Aorta (tissue), 5 donors: ENCODE results near the gene AFF3. TPM values are rescaled to one million over a fixed set of nuclear protein-coding genes. Genes with fewer than 3 reads are reported as not detected.
"Not testable (repeated sequence)": the region's sequence is repeated elsewhere in the genome, so short reads cannot be mapped to it uniquely, and the experiment has no call there.

Experiments
- ATAC-seq: fragments of 200-7000 bp; cut with Tn5 transposase; one replicate; pipeline ENCODE4 v1.9.1; 2022; ENCODE audit warnings: moderate library complexity; ENCODE audit not compliant: low FRiP score
- DNase-seq, 2 donors: peaks; one replicate each; pipeline ENCODE4 v3.0.0-alpha.2; 2020
- H3K27ac ChIP-seq, 2 donors: one replicate each; pipeline ENCODE4 v1.5.1; 2013; ENCODE audit warnings: low read length in 2 of 2, mild to moderate bottlenecking in 2 of 2, moderate library complexity in 2 of 2, control low read depth in 1 of 2, inconsistent platforms in 1 of 2, low read depth in 1 of 2
- H3K27me3 ChIP-seq, 2 donors: one replicate each; pipeline ENCODE4 v1.6.1; 2013; ENCODE audit warnings: control low read depth in 1 of 2, low read length in 1 of 2, mild to moderate bottlenecking in 1 of 2, moderate library complexity in 1 of 2; ENCODE audit not compliant: insufficient read depth in 2 of 2, control insufficient read depth in 1 of 2
- H3K36me3 ChIP-seq, 2 donors: one replicate each; pipeline ENCODE4 v1.6.1; 2013; ENCODE audit warnings: control low read depth in 1 of 2, low read length in 1 of 2, mild to moderate bottlenecking in 1 of 2; ENCODE audit not compliant: insufficient read depth in 2 of 2, control insufficient read depth in 1 of 2
- H3K4me1 ChIP-seq, 2 donors: one replicate each; pipeline ENCODE4 v1.6.1; 2013; ENCODE audit warnings: low read length in 2 of 2, control low read depth in 1 of 2, mild to moderate bottlenecking in 1 of 2, moderate library complexity in 1 of 2; ENCODE audit not compliant: insufficient read depth in 2 of 2, control insufficient read depth in 1 of 2
- H3K4me3 ChIP-seq, 2 donors: one replicate each; pipeline ENCODE4 v1.5.1; 2013; ENCODE audit warnings: low read length in 2 of 2, control low read depth in 1 of 2, mild to moderate bottlenecking in 1 of 2
- H3K9me3 ChIP-seq: one replicate; pipeline ENCODE4 v1.6.1; 2013; ENCODE audit warnings: mild to moderate bottlenecking, low read length; ENCODE audit not compliant: control insufficient read depth
- WGBS, 2 donors: extraction: QIAGEN DNeasy Blood & Tissue Kit; methylation state at CpG; one replicate each; pipeline ENCODE4 v1.1.7; 2013; 5-methylcytosine and 5-hydroxymethylcytosine counted together
- intact Hi-C, 2 donors: fragments of 100-400 bp; cut with DNase I; formaldehyde crosslinking; loops; one replicate each; pipeline versions ENCODE4 v1.14.2 to v1.15.0; 2022
- polyA plus RNA-seq, 2 donors: library from polyadenylated mRNA; stranded (reverse); fragments of 200-250 nt; gene quantifications; one replicate each; pipeline ENCODE4 v1.2.3, GENCODE V29; 2013
- total RNA-seq, 2 donors: library from RNA; stranded (reverse); fragmentation: NEBNext Ultra II Directional; extraction: Animal tissue kit (Norgen Biotek cat#: 25700); gene quantifications; one replicate each; pipeline ENCODE4 v1.2.1, GENCODE V29; 2021
- donor health status: healthy with polysubstance abuse.
- donor health status: Bipolar disorder and iron deficiency.
- donor health status: DM: no; HTN: no; CAD: no.
- donor health status: DM: no; HTN: no; CAD: no.
- donor health status: DM: yes; HTN: yes; CAD: no.

AFF3 gene
- total and polyA plus RNA-seq, 4 donors, result 0.25 to 15.7 (median 5.5) TPM

GRCh38 chr2:100107440-100107839 is 35.0 kb downstream of the AFF3 start:
- ATAC-seq, result no peak
- H3K4me1 ChIP-seq, result peaks cover 0 to 3% of the 10 kb centered on the region in 2 donors
- no peaks in the 10 kb centered on the region for H3K36me3 ChIP-seq
- no peak for DNase-seq
- no peaks in the 10 kb centered on the region for H3K27me3 ChIP-seq
- intact Hi-C loops, result loop anchor here (5.0 to 10.0 kb wide), 2 partner anchors 90 to 137 kb away; no protein-coding TSS in a partner anchor
- H3K9me3 ChIP-seq, result no peaks in the 10 kb centered on the region
- no peak overlapping the region for H3K27ac ChIP-seq
- WGBS, 2 donors, result 77 to 95% methylated on average over 1 of the region's 1 CpG
- H3K4me3 ChIP-seq, result no peak overlapping the region

- Histone ChIP-seq H3K36me3 (no peaks in the 10 kb centered on the region), H3K4me1 (peaks cover 0 to 3% of the 10 kb centered on the region in 2 donors), H3K27me3 (no peaks in the 10 kb centered on the region), H3K27ac (no peak overlapping the region), H3K4me3 (no peak overlapping the region), H3K9me3 (no peaks in the 10 kb centered on the region)
- ATAC-seq (no peak), DNase-seq (no peak)
- 18 to 24% methylated on average over 9 of the region's 9 CpGs for WGBS, 2 donors
- intact Hi-C loops, result loop anchor here (5.0 to 10.0 kb wide), 2 partner anchors 89 to 138 kb away; no protein-coding TSS in a partner anchor
These were observed 35.9 kb downstream of the AFF3 start for GRCh38 chr2:100106460-100106859.

- ATAC-seq, result no peak
- WGBS, 2 donors, result 10 to 19% methylated on average over 12 of the region's 12 CpGs
These were observed 36.7 kb downstream of the AFF3 start for GRCh38 chr2:100105678-100106054.

GRCh38 chr2:100104718-100105677 is 37.4 kb downstream of the AFF3 start:
- no peaks in the 10 kb centered on the region for H3K9me3 ChIP-seq
- ATAC-seq, result peak; percentile 32
- peak overlapping the region; percentile 91 to 98 for H3K4me3 ChIP-seq
- DNase-seq, result peak in 1 of 2 donors; percentile 78
- H3K36me3 ChIP-seq, result no peaks in the 10 kb centered on the region
- H3K4me1 ChIP-seq, result peaks cover 0 to 3% of the 10 kb centered on the region in 2 donors
- intact Hi-C loops, result loop anchor here (5.0 to 10.0 kb wide), 2 partner anchors 88 to 140 kb away; no protein-coding TSS in a partner anchor
- H3K27me3 ChIP-seq, result no peaks in the 10 kb centered on the region
- no peak overlapping the region for H3K27ac ChIP-seq
- WGBS, 2 donors, result 0 to 2% methylated on average over 47 to 119 of the region's 119 CpGs

More at GRCh38 chr2:100105678-100106054, 36.7 kb downstream of the AFF3 start:
- H3K4me3 ChIP-seq, result peak overlapping the region in 1 of 2 donors; percentile 91
- intact Hi-C loops, result loop anchor here (5.0 to 10.0 kb wide), 2 partner anchors 88 to 139 kb away; no protein-coding TSS in a partner anchor
- no peaks in the 10 kb centered on the region for H3K9me3 ChIP-seq
- no peak for DNase-seq
- peaks cover 0 to 3% of the 10 kb centered on the region in 2 donors for H3K4me1 ChIP-seq
- no peak overlapping the region for H3K27ac ChIP-seq
- H3K27me3 ChIP-seq, result no peaks in the 10 kb centered on the region
- no peaks in the 10 kb centered on the region for H3K36me3 ChIP-seq

GRCh38 chr2:100104265-100104664 is 38.1 kb downstream of the AFF3 start:
- ATAC-seq, result peak; percentile 11
- not testable (repeated sequence) for H3K27ac ChIP-seq
- intact Hi-C loops, result loop anchor here in 1 of 2 donors (10.0 kb wide), 1 partner anchor 141 kb away; no protein-coding TSS in a partner anchor

GRCh38 chr2:100103527-100104252 is 38.7 kb downstream of the AFF3 start:
- DNase-seq, H3K4me1 ChIP-seq, H3K27ac ChIP-seq, H3K9me3 ChIP-seq, H3K27me3 ChIP-seq, H3K4me3 ChIP-seq, H3K36me3 ChIP-seq: not testable (repeated sequence)
- peak; percentile 47 for ATAC-seq
- intact Hi-C loops, result loop anchor here in 1 of 2 donors (10.0 kb wide), 1 partner anchor 141 kb away; no protein-coding TSS in a partner anchor
- WGBS, 2 donors, result 13 to 25% methylated on average over 7 to 33 of the region's 39 CpGs

More at GRCh38 chr2:100104265-100104664, 38.1 kb downstream of the AFF3 start:
- not testable (repeated sequence) for H3K4me1 ChIP-seq, DNase-seq, H3K27me3 ChIP-seq, H3K9me3 ChIP-seq, H3K36me3 ChIP-seq
- H3K4me3 ChIP-seq, result peak overlapping the region; percentile 91 to 98
- WGBS, 2 donors, result 0% methylated on average over 7 to 38 of the region's 60 CpGs

GRCh38 chr2:100102466-100103180 is 39.8 kb downstream of the AFF3 start:
- intact Hi-C loops, result loop anchor here in 1 of 2 donors (10.0 kb wide), 1 partner anchor 142 kb away; no protein-coding TSS in a partner anchor
- not testable (repeated sequence) for DNase-seq, H3K36me3 ChIP-seq, H3K27me3 ChIP-seq, H3K27ac ChIP-seq, H3K4me3 ChIP-seq, ATAC-seq, H3K4me1 ChIP-seq, H3K9me3 ChIP-seq
- WGBS, 2 donors, result 65 to 67% methylated on average over 2 to 3 of the region's 8 CpGs

GRCh38 chr2:100098855-100099254 is 43.5 kb downstream of the AFF3 start:
- 90% methylated on average over 5 of the region's 8 CpGs; no CpG with 5 or more reads in 1 of the 2 donors for WGBS, 2 donors
- H3K36me3 ChIP-seq, H3K4me3 ChIP-seq, H3K9me3 ChIP-seq, H3K27ac ChIP-seq, intact Hi-C loops, DNase-seq, ATAC-seq, H3K4me1 ChIP-seq, H3K27me3 ChIP-seq: not testable (repeated sequence)
